ENCODE measurements around the gene HMGXB4.

The HMGXB4 gene

GRCh38 chr22:35217527-35217926 lies 39.8 kb upstream of the HMGXB4 start:
- DNase-seq (ENCODE audit: low spot score) = no peak
- TF ChIP-seq CTCF (IDR thresholded peaks at IDR 0.05) = no peak

GRCh38 chr22:35218079-35218478 lies 39.2 kb upstream of the HMGXB4 start:
- Histone ChIP-seq H3K4me3 (no peak overlapping the region), H3K27ac (no peak overlapping the region)
- no peak for TF ChIP-seq CTCF (IDR thresholded peaks at IDR 0.05)
- DNase-seq (ENCODE audit: low spot score) = no peak

More at GRCh38 chr22:35217527-35217926, 39.8 kb upstream of the HMGXB4 start:
- no peak overlapping the region for H3K27ac ChIP-seq
- no peak overlapping the region for H3K4me3 ChIP-seq

- Histone ChIP-seq H3K27ac (no peak overlapping the region), H3K4me3 (no peak overlapping the region)
- DNase-seq (ENCODE audit: low spot score) = no peak
- TF ChIP-seq CTCF (IDR thresholded peaks at IDR 0.05) = no peak
These were observed 38.3 kb upstream of the HMGXB4 start for GRCh38 chr22:35219012-35219411.

GRCh38 chr22:35220221-35220620 lies 37.1 kb upstream of the HMGXB4 start:
- DNase-seq (ENCODE audit: low spot score) = no peak
- Histone ChIP-seq H3K4me3 (no peak overlapping the region), H3K27ac (no peak overlapping the region)
- no peak for TF ChIP-seq CTCF (IDR thresholded peaks at IDR 0.05)

GRCh38 chr22:35225010-35225409 lies 32.3 kb upstream of the HMGXB4 start:
- no peak for DNase-seq (ENCODE audit: low spot score)
- H3K4me3 ChIP-seq = no peak overlapping the region
- no peak for TF ChIP-seq CTCF (IDR thresholded peaks at IDR 0.05)
- no peak overlapping the region for H3K27ac ChIP-seq

GRCh38 chr22:35226958-35227647 lies 30.2 kb upstream of the HMGXB4 start:
- H3K27ac ChIP-seq = no peak overlapping the region
- DNase-seq (ENCODE audit: low spot score) = no peak
- no peak for TF ChIP-seq CTCF (IDR thresholded peaks at IDR 0.05)
- no peak overlapping the region for H3K4me3 ChIP-seq

GRCh38 chr22:35229865-35230264 lies 27.4 kb upstream of the HMGXB4 start:
- Histone ChIP-seq H3K4me3 (no peak overlapping the region), H3K27ac (no peak overlapping the region)
- no peak for DNase-seq (ENCODE audit: low spot score)
- TF ChIP-seq CTCF (IDR thresholded peaks at IDR 0.05) = no peak
